Fibroblast of skin of right quadriceps (primary cell): Measurements from ENCODE around the gene NGEF.
"Not testable (repeated sequence)": the region's sequence is repeated elsewhere in the genome, so short reads cannot be mapped to it uniquely, and the experiment has no call there.

ENCODE experiments used
- DNase-seq: peaks from one replicate; pipeline ENCODE4 v3.0.0-alpha.2; 2013

NGEF gene

GRCh38 chr2:232863996-232864395 is 149.1 kb downstream of the NGEF start:
- DNase-seq, result no peak

GRCh38 chr2:232861353-232861752 is 151.7 kb downstream of the NGEF start:
- DNase-seq, result no peak

GRCh38 chr2:232860593-232861241 is 152.3 kb downstream of the NGEF start:
- no peak for DNase-seq

- no peak for DNase-seq
These were observed 153.6 kb downstream of the NGEF start for GRCh38 chr2:232859385-232859916.

- DNase-seq, result peak; percentile 28
These were observed 155.9 kb downstream of the NGEF start for GRCh38 chr2:232857158-232857563.

GRCh38 chr2:232854082-232854481 is 159.0 kb downstream of the NGEF start:
- peak; percentile 75 for DNase-seq

GRCh38 chr2:232852676-232853075 is 160.4 kb downstream of the NGEF start:
- DNase-seq, result no peak

GRCh38 chr2:232852081-232852480 is 161.0 kb downstream of the NGEF start:
- not testable (repeated sequence) for DNase-seq

GRCh38 chr2:232850039-232850438 is 163.0 kb downstream of the NGEF start:
- no peak for DNase-seq

GRCh38 chr2:232846055-232846454 is 167.0 kb downstream of the NGEF start:
- no peak for DNase-seq

- no peak for DNase-seq
These were observed 169.2 kb downstream of the NGEF start for GRCh38 chr2:232843834-232844233.

GRCh38 chr2:232842689-232843088 is 170.4 kb downstream of the NGEF start:
- DNase-seq, result no peak

GRCh38 chr2:232839411-232840079 is 173.5 kb downstream of the NGEF start:
- no peak for DNase-seq

GRCh38 chr2:232838406-232838874 is 174.6 kb downstream of the NGEF start:
- peak; percentile 8 for DNase-seq

GRCh38 chr2:232836934-232837333 is 176.1 kb downstream of the NGEF start:
- no peak for DNase-seq

- no peak for DNase-seq
These were observed 177.3 kb downstream of the NGEF start for GRCh38 chr2:232835687-232836208.

GRCh38 chr2:232833830-232834229 is 179.2 kb downstream of the NGEF start:
- no peak for DNase-seq

GRCh38 chr2:232831496-232831895 is 181.6 kb downstream of the NGEF start:
- DNase-seq, result no peak

GRCh38 chr2:232829988-232830387 is 183.1 kb downstream of the NGEF start:
- no peak for DNase-seq
